ENCODE measurements around the gene CCDC187.

Gene CCDC187

DNA sequence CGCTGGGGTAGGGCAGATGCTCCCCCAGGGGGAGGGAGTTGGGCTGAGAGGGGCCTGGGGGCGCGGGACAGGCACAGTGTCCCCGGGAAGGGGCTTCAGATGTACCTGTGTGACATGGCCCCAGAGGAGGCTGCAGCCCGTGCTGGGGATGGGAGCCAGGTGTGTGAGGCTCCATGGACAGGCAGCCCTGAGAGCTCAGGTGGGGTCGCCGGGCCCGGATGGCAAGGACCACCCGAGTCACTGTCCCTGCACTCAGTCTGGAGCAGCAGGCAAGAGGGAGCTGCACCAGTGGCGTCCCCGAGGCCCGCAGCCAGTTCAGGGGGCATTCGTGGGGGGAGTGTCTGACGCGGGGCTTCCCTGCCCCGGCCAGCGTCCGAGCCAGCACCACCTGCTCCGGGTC, 18.9 kb downstream of the CCDC187 start:
- no peak for DNase-seq (ENCODE audit: low read depth in 2 of 2)

DNA sequence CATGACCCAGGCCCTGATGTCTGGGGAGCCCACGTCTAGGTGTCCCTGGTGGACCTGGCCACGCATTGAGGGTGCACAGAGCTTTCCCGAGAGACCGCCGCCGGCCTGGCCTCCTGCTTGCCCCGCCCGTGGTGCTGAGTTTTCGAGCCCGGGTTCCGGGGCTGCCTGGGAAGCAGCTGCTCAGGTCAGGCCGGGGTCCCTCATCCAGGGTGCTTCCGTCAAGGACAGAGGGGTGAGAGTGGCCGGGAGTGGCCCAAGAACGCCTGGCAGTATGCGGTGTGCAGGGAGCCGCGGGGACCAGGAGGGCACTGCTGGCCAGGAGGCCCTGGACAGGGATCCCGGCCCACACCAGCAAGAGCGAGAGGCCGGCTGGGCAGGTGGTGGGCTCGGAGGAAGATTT, 19.6 kb downstream of the CCDC187 start:
- DNase-seq (ENCODE audit: low read depth in 2 of 2) = no peak

DNA sequence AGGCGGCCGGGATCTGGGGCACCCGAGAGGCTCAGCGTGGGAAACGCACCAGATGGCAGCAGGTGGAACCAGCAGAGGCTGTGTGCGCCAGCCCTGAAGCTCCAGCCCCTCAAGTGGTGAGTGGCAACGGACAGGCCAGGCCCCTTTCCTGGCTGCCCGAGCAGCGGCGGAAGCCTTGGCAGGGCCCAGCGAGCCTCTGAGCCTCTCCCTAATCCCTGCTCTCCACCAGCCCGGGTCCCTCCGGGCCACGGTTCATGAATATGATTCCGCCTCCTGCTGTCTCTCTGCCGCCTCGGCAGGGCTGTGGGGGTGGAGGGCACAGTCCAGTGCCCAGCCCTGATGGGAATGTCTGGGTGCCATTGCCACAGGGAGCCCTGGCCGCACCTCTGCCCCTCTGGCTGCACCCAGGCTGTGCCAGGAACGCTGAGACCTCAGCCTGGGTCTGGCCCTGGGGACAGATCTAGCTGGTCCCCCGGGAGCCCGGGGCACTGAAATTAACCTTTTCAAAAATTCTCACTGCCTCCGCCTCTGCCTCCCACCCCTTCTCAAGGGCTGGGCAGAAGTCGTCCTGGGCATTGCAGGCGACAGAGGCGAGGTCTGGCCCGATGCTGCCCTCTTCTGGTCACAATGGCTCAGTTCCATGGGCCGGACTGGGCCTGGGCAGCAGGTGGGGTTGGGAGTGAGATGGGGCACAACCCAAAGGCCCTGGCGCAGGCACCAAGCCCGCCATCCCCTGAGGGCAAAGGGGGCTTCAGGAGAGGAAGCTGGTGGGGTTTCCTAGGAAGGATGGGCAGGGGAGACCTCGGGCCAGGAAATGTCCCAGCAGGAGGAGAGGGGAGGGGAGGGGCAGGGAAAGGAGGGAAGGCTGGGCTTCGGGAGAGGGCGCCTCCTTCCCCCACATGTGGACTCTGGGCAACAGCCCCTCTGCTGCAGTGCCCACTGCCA, 20.3 kb downstream of the CCDC187 start:
- peak; percentile 57 to 63 for DNase-seq (ENCODE audit: low read depth in 2 of 2)

DNA sequence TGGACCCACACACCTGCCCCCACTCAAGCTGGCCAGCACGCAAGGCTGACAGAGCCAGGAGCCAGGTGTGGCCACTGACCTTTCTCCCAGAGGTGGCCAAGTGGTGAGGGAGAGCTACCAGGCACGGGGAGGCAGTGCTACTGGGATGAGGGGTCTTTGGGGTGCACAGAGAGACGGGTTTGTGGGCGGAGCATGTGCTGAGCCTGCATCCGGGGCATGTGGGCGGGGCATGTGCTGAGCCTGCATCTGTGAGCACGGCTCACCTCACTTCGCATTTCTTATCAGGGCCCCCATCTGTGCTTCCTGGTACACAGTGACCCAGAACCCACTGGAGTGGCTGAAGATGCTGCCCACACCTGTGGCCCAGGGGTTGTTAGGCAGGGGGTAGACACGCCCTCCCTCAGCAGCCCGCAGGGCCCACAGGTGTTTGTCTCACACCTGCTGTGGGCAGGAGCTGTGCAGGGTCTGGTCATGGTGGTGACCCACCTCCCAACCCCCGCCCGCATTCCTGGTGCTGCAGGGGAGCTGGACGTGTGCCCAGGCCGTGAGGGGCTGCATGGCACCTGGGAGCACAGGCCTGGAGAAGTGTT, 21.5 kb downstream of the CCDC187 start:
- DNase-seq (ENCODE audit: low read depth in 2 of 2) = no peak

DNA sequence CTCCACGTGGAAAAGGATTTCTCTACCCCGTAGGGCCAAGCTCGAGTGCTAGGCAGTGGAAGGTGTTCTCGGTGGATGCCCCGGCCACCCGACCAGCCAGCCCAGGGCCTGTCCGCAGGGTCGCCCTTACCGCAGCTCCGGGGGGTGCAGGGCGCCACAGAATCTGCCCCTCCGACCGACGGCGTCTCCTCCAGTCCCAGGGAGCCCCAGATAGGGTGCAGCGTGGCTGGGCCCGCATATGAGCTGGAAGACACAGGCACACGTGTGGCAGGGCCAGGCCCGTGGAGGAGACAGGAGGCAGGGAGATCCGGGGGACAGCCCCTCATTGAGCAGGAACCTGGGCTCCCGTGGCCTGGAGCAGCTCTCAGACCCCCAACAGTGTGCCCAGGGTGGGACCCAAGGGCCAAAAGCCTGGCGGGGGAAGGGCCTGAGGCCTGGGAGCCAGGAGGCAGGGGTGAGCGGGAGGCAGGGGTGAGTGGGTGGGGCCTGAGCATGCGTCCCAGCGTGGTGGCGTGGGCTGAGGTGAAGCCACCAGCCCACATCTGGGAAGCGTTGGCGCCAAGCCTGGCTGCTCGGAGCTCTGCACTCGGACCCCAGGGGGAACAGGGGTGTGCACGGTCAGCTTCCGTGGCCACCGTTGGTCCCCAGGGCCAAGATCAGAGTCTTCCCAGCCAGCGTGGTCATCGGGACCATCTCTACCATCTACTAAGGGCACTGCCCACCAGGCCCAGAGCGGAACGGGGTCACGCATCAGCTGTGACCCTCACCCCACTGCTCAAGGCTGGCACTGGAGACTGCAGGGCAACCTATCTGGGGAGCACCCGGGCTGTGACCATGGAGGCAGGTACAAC, 22.2 kb downstream of the CCDC187 start:
- DNase-seq (ENCODE audit: low read depth in 2 of 2) = no peak

DNA sequence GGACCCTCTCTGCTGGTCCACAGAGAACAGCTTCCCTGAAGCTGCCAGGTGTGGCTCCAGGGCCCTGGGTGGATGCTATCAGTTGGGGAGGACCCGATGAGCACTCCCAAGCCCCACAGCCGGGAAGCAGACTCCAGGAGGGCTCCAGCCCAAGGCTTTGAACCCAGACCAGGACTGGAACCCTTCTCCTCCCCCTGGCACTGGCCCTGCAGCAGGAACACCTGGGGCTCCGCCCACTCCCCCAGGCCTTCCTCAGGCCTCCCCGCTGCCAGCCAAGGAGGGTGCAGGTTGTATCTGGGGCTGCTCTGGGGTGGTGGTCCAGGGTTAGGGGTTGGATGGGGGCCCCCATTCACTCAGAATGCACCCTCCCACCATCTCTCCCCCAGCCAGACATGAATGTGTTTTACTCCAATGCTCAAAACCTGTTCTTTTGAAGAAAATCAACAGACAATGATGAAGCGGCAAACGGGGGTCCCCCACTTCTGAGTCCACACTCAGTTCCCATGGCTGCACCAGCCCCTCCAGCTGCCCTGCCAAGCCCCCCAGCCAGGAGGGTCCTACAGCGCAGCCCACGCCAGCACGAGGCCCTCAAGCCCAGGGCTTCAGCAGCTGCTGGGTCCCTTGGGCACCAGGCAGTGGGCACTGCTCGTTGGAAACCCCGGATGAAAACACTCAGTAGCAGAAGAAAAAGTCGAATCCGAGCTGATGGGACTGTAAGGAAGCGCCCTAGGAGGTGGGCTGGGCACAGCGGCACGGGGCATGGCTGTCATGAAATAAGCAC, 23.2 kb downstream of the CCDC187 start:
- DNase-seq (ENCODE audit: low read depth in 2 of 2) = no peak

DNA sequence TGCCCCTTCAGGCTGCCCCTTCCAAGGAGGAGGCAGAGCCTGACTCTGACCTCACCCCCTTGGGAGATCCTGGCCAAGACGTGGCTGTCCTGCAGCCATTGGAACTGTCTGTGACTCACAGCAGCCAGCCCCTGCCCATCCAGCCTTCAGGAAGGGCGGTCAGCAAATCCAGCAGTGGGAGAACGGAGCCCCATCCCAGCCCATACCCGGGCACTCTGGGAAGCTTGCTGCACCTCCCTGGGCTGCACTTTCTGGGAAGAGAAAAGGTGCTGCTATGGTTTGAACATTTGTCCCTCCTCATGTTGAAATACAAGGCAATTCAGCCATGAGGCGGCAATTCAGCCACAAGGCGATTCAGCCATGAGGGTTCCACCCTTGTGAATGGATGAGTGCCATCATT, 24.4 kb downstream of the CCDC187 start:
- DNase-seq (ENCODE audit: low read depth in 2 of 2) = no peak

DNA sequence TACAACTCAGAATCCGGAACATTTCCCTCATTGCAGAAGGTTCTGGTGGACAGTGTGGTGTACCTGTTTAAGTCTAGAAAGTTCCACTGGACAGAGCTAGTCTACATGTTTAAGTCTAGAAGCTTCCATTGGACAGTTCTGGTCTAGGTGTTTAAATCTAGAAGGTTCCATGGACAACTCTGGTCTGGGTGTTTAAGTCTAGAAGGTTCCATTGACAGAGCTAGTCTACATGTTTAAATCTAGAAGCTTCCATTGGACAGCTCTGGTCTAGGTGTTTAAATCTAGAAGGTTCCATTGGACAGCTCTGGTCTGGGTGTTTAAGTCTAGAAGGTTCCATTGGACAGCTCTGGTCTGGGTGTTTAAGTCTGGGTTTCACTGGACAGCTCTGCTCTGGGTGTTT, 25.0 kb downstream of the CCDC187 start:
- DNase-seq (ENCODE audit: low read depth in 2 of 2) = no peak

DNA sequence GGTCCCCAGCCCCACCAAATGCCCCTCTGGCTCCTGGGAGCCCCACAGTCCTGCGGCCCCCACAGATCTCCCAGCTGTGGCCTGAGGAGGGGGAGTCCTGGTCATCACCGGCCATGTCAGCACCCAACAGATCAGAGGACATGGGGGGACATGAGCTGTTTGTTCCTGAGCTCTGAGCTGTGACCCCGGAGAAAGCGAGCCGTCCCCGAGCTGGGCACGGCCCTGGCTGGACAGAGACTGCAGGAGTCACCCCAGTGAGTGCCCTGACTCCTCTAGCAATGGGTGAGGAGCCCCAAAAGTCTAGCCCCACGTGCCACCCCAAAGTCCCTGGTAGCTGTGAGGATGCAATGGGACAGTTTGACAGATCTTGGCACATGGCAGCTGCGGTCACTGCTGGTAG, 25.7 kb downstream of the CCDC187 start:
- no peak for DNase-seq (ENCODE audit: low read depth in 2 of 2)

DNA sequence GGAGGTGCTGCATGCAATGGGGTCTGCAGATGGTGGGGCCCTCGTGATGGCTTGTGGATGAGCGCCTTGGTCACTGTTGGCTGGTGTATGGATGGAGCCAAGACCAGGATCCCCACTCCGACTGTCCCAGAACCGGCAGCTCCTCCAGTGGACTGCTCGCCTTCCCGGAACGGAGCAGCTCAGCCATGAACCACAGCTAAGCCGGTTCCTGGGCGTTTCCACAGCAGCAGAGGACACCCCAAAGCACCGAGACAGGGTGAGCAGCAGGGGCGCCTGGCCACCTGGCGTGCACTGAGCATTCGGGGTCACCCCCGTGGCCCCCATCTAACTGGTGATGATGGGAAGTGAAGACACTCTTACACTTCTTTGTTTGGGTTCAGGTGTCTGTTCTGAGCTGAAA, 26.1 kb downstream of the CCDC187 start:
- no peak for DNase-seq (ENCODE audit: low read depth in 2 of 2)

DNA sequence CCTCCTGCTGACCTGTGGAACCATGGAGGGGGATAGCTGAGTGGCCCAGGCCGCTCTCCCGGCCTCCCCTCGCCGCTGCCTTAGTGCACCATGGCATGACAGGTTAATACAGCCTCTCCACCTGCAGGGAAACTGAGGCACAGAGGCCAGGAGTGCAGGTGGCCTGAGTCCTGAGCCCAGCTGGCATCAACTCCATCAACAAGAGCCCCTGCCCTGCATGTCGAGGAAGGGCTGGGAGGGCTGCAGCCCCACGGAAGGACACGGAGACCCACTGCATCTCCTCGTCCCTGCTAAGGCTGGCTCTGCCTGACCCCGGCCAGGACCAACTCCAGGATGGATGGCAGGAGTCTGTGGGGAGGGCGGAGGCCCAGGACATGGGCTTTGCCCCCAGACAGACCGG, 27.2 kb downstream of the CCDC187 start:
- DNase-seq (ENCODE audit: low read depth in 2 of 2) = no peak

DNA sequence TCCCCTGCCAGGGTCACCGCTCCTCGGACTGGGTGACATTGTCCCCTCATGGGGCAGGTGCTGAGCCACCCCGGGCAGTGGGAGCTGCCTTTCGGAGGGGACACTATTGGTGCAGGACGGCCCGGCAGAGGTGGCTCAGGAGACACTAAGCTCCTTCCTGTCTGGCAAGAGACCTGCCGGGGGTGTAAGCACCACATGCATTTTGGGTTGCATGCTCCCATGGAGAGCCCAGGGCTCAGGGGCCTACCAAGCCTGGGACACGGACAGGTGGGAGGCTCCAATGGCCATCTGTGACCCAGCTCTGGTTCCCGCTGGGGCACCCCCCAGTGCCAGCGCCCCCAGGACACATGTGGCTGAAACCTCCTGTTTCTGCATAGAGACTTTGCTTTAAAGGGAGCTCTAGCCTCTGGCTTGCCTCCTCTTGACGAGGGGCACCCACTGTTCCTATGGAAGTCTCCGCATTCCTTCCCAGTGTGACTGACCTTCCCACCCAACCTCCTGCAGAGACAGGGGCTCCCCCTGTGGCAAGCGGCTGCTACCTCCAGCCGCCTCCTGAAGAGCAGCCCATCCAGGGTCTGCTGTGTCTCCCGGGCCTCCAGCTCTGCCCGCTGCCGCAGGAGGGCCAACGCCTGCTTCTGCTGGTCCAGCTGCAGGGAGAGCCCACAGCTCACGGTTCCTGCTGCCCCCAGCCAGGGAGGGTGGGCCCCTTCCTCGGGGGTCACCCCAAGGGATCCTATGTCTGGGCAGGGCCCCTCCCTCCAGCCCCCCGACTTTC, 28.1 kb downstream of the CCDC187 start:
- no peak for DNase-seq (ENCODE audit: low read depth in 2 of 2)

DNA sequence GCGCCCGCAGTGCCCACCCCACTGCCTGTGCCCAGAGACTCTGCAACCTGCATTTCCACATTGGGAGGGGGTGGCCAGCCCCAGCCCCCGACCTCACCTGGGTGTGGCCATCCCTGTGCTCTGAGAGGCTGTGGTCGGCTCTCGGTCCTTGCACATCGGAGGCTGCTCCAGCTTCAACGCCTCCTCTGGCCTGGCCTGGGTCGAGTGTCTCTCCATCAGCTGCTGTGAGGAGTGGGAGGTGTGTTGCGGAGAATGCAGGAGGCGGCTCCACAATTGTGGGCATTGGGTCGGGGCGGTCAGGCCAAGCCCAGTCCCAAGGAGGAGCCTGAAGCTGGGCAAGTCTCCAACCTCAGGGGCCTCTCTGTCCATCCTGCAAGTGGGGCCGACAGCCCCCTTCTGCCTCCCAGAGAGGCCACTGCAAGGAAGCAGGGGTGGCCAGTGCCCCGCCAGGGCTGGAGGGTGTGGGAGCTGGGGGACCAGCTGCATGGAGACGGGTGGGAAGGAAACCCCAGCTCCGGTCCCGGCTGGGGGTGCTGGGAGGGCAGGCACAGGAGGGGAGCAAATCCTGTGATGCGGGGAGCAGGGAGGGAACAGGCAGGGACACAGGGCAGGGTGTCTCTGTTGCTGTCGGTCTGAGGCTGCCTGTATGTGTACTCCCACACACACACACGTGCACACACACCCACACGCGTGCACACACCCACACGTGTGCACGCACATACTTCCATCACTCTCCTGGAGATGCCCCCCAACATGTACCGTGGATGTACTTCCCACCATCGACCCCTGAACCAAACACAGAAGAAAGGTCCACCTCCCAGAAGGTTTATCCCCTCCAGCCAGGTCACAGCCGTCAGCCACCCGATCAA, 28.9 kb downstream of the CCDC187 start:
- no peak for DNase-seq (ENCODE audit: low read depth in 2 of 2)

DNA sequence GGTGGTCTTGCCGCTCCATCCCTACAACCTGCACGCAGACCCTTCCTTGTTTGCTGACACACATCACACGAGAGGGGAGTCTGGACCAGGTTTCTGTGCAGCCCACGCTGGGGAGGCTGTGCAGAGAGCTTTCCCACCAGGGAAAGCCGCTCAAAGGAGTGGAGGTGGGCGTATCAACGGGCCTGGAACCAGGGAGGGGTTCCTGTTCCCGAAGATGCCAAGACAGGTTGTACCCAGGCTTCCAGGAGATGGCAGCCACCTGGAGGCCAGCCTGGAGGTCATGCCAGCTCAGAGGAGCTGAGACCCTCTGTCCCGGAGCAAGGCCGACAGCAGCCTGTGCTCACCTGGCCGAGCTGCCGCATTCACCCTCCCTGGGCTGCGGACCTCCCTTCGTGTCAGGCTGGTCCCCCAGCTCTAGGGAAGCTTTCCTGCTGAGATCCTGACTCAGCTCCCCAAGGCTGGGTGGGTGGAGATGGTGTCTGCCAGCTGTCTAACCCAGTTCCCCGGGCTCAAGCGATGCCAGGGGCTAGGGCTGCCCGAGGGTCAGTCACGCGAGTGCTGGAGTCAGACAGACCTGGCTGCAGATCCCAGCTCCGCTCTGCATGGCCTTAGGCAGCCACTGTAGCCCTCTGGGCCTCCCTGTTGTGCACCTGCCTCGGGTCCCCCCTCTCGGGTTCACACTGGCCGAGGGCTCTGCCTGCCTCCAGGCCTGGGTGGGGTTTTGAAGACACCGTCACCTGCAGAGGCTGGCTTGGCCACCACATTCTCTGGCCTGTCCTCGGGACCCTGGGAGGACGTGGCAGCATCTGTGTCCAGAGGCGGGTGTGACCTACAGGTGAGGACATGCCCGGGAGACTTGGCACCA, 29.7 kb downstream of the CCDC187 start:
- DNase-seq (ENCODE audit: low read depth in 2 of 2) = no peak

DNA sequence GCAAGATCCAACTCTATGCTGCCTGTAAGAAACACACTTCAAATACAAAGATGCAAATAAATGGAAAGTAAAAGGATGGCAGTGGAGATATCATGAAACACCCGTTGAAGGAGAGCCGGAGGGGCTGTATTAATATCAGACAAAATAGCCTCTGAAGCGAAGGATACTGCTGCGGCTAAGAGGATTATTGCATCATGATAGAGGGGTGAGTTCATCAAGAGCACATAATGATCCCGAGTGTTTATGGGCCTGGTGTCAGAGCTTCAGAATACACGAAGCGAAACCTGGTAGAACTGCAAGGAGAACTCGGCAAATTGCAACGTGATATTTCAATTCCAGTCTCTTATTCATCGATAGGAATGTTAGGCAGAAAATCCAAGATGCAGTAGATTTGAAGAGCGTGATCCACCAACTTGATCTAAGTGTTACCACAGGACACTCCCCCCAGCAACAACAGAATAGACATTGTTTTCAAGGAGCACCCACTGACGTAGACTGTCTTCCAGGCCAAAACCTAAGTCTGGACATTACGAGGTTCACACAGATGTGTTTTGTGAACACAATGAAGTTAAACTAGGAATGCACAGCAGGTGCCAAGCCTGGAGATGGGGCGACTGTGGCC, 30.5 kb downstream of the CCDC187 start:
- no peak for DNase-seq (ENCODE audit: low read depth in 2 of 2)

DNA sequence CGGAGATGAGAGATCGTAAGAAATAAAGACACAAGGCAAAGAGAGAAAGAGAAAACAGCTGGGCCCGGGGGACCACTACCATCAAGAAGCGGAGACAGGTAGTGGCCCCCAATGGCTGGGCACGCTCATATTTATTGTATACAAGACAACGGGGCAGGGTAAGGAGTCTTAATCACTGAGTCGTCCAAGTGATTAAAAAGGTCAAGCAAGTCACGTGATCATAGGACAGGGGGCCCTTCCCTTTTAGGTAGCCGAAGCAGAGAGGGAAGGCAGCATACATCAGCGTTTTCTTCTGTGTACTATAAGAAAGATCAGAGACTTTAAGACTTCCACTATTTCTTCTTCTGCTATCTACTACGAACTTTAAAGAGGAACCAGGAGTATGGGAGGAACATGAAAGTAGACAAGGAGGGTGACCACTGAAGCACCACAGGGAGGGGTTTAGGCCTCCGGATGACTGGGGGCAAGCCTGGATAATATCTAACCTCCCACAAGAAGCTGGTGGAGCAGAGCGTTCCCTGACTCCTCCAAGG, 33.7 kb downstream of the CCDC187 start:
- DNase-seq (ENCODE audit: low read depth in 2 of 2) = no peak

DNA sequence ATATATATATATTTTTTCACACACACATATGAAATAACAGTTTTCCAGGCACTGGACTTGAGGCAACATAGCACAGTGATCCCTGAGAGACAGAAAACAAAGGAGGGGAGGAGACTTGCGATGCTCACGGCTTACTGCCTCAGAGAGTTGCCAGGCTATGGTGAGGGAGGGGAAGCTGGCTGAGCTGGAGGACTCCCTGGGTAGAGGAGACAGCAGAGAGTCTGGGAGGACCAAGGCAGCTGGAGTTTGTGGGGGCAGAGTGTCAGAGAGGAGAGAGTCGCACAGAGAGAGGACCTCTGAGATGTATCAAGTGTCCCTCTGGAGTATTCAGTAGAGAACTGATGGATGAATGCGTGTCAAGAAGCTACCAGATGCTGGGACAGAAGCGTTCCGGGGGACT, 35.2 kb downstream of the CCDC187 start:
- DNase-seq (ENCODE audit: low read depth in 2 of 2) = no peak

DNA sequence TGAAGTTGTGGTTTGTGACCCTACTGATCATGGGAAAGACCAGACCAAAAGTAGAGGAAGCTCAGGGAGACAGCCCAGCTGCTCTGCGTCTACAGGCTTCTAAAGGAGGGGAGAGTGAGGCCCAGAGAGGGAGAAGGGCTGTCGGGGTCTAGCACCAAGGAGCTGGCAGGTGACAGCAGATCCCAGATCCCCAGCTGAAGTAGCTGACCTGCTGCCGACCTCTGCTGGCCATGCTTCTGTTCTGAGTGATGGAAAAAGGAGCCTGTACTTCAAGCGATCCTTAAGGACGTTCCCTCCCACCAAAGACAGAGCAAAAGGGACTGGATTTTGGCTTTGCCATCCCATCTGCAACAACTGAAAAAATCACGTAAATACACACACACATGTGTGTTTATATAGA, 35.6 kb downstream of the CCDC187 start:
- no peak for DNase-seq (ENCODE audit: low read depth in 2 of 2)
